GM18870 (cell line): ENCODE measurements around the gene NME7.
"Not testable (repeated sequence)": the region's sequence is repeated elsewhere in the genome, so short reads cannot be mapped to it uniquely, and the experiment has no call there.

Experiments
- ATAC-seq: cut with Tn5 transposase; IDR thresholded peaks from one replicate; pipeline ENCODE4 v1.9.1; 2021; ENCODE audit warnings: moderate library complexity; ENCODE audit not compliant: unreplicated experiment

The NME7 gene

DNA sequence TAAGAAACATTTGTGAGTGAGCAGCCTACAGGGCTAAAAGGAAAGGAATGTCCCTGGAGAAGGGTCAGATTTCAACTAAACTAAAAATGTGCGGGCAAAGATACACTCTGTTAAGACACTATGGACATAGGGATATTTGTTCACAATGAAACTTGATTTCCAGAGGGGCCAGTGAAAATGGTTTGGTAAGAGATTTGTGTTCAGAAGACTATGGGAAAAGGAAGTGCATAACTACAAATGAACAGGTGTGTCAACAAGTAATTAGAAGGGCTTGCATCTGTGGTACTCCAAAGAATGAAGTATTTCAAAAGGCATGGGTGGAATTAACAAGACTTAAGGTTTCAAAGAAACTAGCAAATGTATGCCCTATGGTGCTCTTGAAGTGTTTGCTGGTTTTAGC lies 60.4 kb downstream of the NME7 start:
- ATAC-seq = no peak

- ATAC-seq = no peak
Measured at GRCh38 chr1:169305948-169306347, 61.6 kb downstream of the NME7 start.

DNA sequence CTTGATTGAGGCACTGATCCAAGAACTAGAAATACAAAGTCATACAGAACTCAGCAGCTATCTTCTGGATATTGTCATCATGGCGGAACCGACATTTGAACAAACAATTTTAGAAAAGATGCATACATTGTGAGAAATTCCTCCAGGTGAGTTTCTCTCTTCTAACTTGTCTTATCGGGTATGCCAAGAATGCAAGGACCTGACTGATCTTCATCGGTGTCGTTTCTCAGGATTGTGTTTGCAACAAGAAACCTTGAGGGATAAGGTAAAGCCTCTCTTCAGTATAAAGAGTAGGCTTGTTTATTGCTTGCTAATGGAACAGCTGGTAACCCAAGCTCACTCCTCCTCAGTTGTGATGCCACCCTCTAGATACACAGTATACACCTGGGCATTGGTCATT lies 62.2 kb downstream of the NME7 start:
- no peak for ATAC-seq

DNA sequence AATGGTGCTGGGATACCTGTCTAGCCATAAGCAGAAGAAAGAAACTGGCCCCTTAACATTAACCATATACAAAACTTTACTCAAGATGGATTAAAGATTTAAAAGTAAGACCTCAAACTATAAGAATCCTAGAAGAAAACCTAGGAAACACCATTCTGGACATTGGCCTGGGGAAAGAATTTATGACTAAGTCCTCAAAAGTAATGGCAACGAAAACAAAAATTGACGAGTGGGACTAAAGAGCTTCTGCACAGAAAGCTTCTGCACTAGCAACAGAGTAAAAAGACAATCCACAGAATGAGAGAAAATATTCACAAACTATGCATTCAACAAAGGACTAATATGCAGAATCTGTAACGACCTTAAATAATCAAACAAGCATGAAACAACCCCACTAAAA lies 66.7 kb downstream of the NME7 start:
- ATAC-seq = no peak

DNA sequence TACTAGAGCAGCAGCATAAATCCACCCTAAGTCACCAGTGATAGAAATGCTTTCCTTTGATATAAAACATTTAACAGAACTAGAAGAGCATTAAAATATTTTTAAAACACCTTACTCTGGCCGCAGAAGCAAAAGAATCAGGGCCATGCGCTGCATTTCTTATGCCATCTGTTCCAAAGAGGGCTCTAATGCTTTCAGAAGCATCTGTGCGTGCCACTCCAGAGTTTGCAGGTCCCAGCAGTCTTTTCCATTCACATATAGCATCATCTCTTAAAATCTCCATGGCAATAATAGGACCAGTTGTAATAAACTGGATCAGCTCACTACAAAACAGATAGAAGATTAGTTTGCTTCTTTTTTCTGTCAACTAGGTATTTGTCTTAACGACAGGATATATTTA lies 69.2 kb downstream of the NME7 start:
- ATAC-seq = no peak

DNA sequence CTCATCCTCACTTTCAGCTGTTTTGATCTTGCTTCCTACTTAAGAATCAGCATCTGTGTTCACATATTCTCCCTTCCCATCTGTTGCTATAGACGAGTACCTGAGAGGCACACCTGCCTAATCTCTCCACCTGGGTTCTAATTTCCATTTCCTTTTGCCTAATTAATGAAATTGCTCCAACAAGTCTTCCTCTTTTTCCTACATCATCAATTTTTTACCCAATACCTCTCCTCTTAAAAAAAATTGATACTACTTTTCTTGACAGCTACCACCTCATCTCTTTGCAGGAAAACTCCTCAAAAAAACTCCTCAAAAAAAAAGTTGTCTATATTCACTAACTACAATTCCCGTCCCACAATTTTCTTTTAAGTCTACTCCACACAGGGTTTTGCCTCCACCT lies 71.8 kb downstream of the NME7 start:
- no peak for ATAC-seq

DNA sequence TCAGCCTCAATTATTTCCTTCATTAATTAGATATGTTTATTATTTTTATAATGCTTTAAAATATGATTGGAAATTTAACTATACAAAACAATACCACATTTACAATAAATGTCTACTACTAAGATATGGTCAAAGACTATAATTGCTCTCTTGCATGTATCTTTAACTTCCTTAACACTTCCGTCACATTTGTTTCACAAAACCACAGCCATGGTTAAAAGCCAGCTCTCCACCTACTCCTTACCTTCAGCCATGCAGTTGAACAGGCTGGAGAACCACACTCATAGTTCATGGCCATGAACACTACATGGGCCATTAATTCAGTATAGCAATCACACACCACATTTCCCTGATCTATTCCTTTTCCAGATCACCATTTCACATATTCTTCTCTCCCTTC lies 72.2 kb downstream of the NME7 start:
- no peak for ATAC-seq

DNA sequence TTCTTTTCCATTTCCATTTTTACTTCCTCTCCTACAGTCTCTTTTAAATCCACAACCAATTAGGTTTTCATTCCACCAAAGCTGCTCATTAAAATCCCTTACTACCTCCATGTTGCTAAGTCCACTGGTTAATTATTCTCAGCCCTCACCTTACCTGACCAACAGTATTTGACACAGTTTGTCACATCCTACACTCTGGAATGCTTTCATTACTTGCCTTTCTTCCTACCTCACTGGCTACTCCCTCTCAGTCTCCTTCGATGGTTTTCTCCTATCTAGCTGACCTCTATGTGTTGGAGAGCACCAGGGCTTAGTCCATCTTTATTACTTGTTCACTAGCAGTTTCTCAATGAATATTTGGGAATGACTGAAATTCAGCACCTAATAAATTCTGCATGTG lies 78.6 kb downstream of the NME7 start:
- no peak for ATAC-seq

DNA sequence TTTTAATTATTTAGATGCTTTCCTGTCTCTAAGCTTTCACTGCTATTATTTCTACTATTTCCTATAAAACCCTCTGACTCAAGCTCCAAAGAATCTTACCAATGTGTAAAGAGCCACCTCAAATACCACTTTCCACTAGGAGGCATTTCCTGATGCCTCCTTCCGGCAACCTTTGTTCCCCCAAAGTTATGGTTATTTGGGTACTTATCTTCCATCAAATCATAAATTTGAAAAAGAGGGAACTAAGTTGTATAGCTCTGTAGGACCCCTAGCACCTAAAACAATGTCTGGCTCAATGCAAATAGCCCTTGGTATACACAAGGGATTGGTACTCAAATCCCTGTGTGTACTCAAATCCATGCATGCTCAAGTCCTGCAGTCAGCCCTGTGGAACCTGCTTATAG lies 79.6 kb downstream of the NME7 start:
- no peak for ATAC-seq

DNA sequence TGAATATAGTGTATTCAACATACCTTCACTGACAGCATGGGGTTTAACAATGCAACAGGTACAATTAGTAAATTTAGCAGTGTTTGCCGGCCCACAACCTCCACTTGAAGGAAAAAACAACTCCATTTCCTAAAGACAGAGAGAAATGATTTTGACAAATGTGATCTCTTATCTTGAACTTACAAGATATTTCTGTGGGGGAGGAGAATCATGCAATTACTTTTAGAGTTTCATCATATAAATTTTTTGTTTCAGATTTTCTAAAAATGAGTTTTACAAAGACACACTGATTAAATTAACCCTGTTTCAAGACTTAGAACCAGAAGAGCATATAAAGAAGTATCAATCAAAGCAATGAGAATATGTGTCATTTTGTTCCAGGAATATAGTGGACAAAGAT lies 80.3 kb downstream of the NME7 start:
- no peak for ATAC-seq

DNA sequence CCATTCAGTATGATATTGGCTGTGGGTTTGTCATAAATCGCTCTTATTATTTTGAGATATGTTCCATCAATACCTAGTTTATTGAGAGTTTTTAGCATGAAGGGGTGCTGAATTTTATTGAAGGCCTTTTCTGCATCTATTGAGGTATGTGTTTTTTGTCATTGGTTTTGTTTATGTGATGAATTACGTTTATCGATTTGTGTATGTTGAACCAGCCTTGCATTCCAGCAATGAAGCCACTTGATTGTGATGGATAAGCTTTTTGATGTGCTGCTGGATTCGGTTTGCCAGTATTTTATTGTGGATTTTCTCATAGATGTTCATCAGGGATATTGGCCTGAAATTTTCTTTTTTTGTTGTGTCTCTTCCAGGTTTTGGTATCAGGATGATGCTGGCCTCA lies 86.0 kb downstream of the NME7 start:
- ATAC-seq = not testable (repeated sequence)

DNA sequence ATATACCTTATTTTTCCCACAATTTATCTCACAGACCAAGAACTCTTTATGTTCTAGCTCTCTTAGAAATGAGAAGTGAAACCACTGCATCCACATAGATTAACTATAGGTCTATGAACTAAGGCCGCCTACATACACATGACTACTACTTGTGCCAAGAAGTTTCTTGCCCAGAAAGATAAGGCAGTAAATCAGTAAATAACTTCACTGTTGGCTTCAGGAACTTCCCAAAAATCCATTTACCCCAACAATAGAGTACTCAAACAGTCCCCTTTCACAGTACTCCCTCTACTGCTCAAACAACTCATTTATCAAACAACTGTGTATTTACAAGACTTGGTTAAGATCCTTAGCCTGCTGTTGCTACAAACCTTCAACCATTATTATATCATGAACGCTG lies 96.5 kb downstream of the NME7 start:
- no peak for ATAC-seq

DNA sequence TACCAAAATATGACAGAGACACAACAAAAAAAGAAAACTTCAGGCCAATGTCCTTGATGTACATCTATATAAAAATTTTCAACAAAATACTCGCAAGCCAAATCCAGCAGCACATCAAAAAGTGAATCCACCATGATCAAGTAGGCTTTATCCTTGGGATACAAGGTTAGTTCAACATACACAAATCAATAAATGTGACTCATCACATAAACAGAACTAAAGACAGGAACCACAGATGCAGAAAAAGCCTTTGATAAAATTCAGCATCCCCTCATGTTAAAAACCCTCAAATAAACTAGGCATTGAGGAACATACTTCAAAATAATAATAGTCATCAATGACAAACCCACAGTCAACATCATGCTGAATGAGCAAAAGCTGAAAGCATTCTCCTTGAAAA lies 101.5 kb downstream of the NME7 start:
- no peak for ATAC-seq

- no peak for ATAC-seq
Measured at GRCh38 chr1:169263059-169263458, 104.5 kb downstream of the NME7 start.

DNA sequence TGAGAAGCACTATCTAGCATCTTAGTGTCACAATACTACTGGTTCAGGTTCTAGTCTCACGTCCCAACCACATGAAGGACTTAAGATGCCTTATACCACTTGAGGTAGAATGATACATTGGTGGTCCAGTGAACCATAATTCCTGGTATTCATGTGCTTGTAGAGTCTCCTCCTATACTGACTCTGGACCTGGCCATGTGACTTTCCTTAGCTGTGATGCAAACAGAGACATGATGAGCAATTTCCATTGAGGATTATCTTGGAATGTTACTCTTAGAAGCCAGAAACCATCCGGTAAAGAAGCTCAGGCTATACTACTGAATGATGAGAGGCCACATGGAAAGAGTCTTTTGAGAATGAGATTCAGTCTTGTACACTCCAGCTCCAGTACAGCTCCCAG lies 105.7 kb downstream of the NME7 start:
- no peak for ATAC-seq

GRCh38 chr1:169260478-169261151 lies 107.0 kb downstream of the NME7 start:
- no peak for ATAC-seq

DNA sequence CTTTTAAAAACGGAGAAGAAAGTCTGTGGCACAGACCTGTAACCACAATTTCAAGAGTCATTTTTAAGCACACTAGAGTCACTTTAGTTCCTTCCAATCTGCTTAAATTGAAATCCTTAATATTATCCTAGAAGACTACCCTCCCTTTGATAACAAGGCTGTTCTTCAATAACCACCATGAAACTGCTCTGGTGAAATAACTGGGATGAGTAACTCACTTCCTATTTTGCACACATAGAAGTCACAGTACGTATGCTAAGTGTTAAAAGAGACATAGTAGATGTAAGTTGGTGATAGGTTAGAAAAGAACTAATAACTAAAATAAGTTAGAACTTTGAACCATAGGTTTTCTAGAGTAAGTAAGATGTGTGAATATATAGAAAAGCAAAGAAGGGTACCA lies 107.8 kb downstream of the NME7 start:
- no peak for ATAC-seq

DNA sequence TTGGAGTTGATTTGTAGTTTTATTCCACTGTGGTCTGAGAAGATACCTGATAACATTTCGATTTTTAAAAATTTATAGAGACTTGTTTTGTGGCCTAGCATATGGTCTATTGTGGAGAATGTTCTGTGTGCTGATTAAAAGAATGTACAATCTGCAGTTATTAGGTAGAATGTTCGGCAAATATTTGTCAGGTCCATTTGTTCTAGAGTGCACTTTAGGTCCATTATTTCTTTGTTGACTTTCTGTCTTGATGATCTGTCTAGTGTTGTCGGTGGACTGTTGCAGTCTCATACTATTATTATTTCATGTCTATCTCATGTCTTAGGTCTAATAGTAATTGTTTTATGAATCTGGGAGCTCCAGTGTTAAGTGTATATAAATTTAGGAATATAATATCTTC lies 116.8 kb downstream of the NME7 start:
- ATAC-seq = no peak

GRCh38 chr1:169250022-169250421 lies 117.6 kb downstream of the NME7 start:
- no peak for ATAC-seq

- ATAC-seq = no peak
Measured at GRCh38 chr1:169249611-169250010, 118.0 kb downstream of the NME7 start.

- ATAC-seq = no peak
Measured at GRCh38 chr1:169245706-169246105, 121.9 kb downstream of the NME7 start.

DNA sequence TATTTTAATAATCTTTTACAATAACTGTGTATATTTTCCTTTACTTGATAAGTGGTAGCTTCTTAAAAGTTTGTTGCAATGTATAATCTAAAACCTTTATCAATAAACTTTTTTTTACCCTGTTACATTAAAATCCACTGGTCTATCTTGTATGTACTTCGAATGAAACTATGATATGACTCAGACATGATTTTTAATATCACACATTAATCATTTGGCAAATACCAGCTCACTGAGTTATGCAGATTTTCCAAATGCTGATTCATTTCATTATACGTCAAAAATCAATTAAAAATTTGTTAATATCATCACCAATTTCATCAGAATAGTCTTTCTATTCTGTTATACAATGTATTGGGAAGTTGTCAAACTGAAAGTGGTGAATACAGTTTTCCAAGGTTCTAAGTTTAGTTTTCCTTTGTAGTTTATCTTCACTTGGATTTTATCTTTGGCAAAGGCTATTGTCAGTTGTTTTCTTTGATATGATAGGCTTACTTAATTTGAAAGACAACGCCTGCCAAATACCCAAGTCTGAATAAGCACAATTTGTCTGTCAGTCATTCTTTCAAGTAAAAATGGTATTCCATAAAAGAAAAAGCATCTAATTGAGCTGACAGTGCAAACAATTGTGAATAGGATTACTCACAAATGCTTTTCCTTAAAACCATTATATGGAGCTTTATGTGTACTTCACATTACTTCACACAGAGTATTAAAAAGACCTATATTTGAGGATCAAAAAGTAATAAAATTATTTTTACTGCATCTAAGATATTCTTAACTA lies 127.0 kb downstream of the NME7 start:
- no peak for ATAC-seq

GRCh38 chr1:169236880-169237279 lies 130.7 kb downstream of the NME7 start:
- no peak for ATAC-seq
